GM12891 (cell line): ENCODE results near the gene CHST4. TPM values are rescaled to one million over a fixed set of nuclear protein-coding genes. Genes with fewer than 3 reads are reported as not detected.

ENCODE experiments used
- DNase-seq: peaks from one replicate; pipeline ENCODE4 v3.0.0; 2011; ENCODE audit warnings: low spot score; ENCODE audit not compliant: insufficient read length
- FAIRE-seq: peaks from 2 replicates; lab custom pipeline; 2011; peaks lifted over from hg19 to GRCh38; lab: Jason Lieb, UNC
- PAX5 ChIP-seq: IDR thresholded peaks from 2 replicates; pipeline ENCODE4 v1.6.1; 2011; ENCODE audit warnings: low read length, moderate library complexity, mild to moderate bottlenecking; ENCODE audit not compliant: insufficient read depth, severe bottlenecking
- POLR2A ChIP-seq: IDR thresholded peaks from 2 replicates; pipeline ENCODE4 v1.6.1; 2011; ENCODE audit warnings: low read depth, low read length, control low read depth
- POLR2AphosphoS5 ChIP-seq: IDR thresholded peaks from 2 replicates; pipeline ENCODE4 v1.6.1; 2011; ENCODE audit warnings: low read depth, low read length, control low read depth
- POU2F2 ChIP-seq: IDR thresholded peaks from 2 replicates; pipeline ENCODE4 v1.6.1; 2011; ENCODE audit warnings: low read depth, mild to moderate bottlenecking, control low read depth, low read length, moderate library complexity
- SPI1 ChIP-seq: IDR thresholded peaks from 2 replicates; pipeline ENCODE4 v1.6.1; 2011; ENCODE audit warnings: low read depth, low read length, control low read depth
- TAF1 ChIP-seq: IDR thresholded peaks from 2 replicates; pipeline ENCODE4 v1.6.1; 2011; ENCODE audit warnings: low read depth, low read length, control low read depth
- polyA plus RNA-seq: library from polyadenylated mRNA; unstranded; fragments of >200 nt; gene quantifications from one replicate; pipeline ENCODE4 v1.2.1, GENCODE V29; 2012; ENCODE audit warnings: low read depth, missing spikeins, inconsistent platforms; ENCODE audit not compliant: missing spikeins

CHST4 gene
- polyA plus RNA-seq = 0.41 TPM

GRCh38 chr16:71526111-71526631, at the start of gene CHST4:
CHST4 (plus strand) TSS chr16:71526426; CDS start chr16:71536678, 10,252 bp downstream.
- FAIRE-seq (peak; percentile 79), DNase-seq (no peak)
- no peak for TF ChIP-seq POU2F2
- TF ChIP-seq POLR2AphosphoS5 = no peak
- TF ChIP-seq PAX5 = no peak
- no peak for TF ChIP-seq SPI1
- TF ChIP-seq POLR2A = no peak
- no peak for TF ChIP-seq TAF1

- no peak for DNase-seq
- TF ChIP-seq SPI1 (no peak), POLR2A (no peak), POLR2AphosphoS5 (no peak), POU2F2 (no peak), TAF1 (no peak), PAX5 (no peak)
- FAIRE-seq = no peak
These were observed 49.6 kb upstream of the CHST4 start for GRCh38 chr16:71476457-71477124.

GRCh38 chr16:71479420-71479819, 46.8 kb upstream of the CHST4 start:
- DNase-seq (no peak), FAIRE-seq (no peak)
- TF ChIP-seq POLR2A = no peak
- no peak for TF ChIP-seq POLR2AphosphoS5
- no peak for TF ChIP-seq POU2F2
- no peak for TF ChIP-seq SPI1
- no peak for TF ChIP-seq PAX5
- TF ChIP-seq TAF1 = no peak

- TF ChIP-seq SPI1 = no peak
- TF ChIP-seq POLR2A = no peak
- TF ChIP-seq PAX5 = no peak
- no peak for TF ChIP-seq POU2F2
- no peak for FAIRE-seq
- no peak for DNase-seq
These were observed 45.3 kb upstream of the CHST4 start for GRCh38 chr16:71480956-71481355.

- no peak for DNase-seq
- FAIRE-seq = no peak
- TF ChIP-seq POU2F2 = no peak
These were observed 43.7 kb upstream of the CHST4 start for GRCh38 chr16:71482569-71482968.

GRCh38 chr16:71484006-71484893, 42.0 kb upstream of the CHST4 start:
- FAIRE-seq (peak; percentile 99), DNase-seq (peak; percentile 63)
- TF ChIP-seq POU2F2 (peak; percentile 21; the same call in 1 of the 2 replicates), POLR2AphosphoS5 (peak; percentile 91), PAX5 (no peak), TAF1 (peak; percentile 67), SPI1 (peak; percentile 56), POLR2A (peak; percentile 87)

- DNase-seq (no peak), FAIRE-seq (no peak)
- TF ChIP-seq TAF1 (no peak), PAX5 (no peak), POLR2AphosphoS5 (no peak), SPI1 (no peak), POU2F2 (no peak), POLR2A (no peak)
These were observed 37.1 kb upstream of the CHST4 start, which contains the start of gene ZNF19 for GRCh38 chr16:71489122-71489521. ZNF19 (minus strand) TSS chr16:71489324; CDS start chr16:71482114, 7,210 bp downstream.

- TF ChIP-seq POU2F2 = no peak
- no peak for TF ChIP-seq POLR2AphosphoS5
- TF ChIP-seq PAX5 = no peak
- TF ChIP-seq SPI1 = no peak
- TF ChIP-seq POLR2A = no peak
- no peak for TF ChIP-seq TAF1
- no peak for FAIRE-seq
- DNase-seq = no peak
These were observed 35.9 kb upstream of the CHST4 start for GRCh38 chr16:71490361-71490760.

GRCh38 chr16:71491054-71491453, 35.2 kb upstream of the CHST4 start:
- no peak for TF ChIP-seq POLR2A
- TF ChIP-seq SPI1 = no peak
- TF ChIP-seq PAX5 = no peak
- TF ChIP-seq POU2F2 = no peak
- TF ChIP-seq POLR2AphosphoS5 = no peak
- TF ChIP-seq TAF1 = no peak
- FAIRE-seq (no peak), DNase-seq (no peak)

GRCh38 chr16:71492786-71493185, 33.4 kb upstream of the CHST4 start:
- no peak for DNase-seq
- TF ChIP-seq POLR2A (no peak), TAF1 (no peak), POLR2AphosphoS5 (no peak), POU2F2 (no peak), PAX5 (no peak)
- no peak for FAIRE-seq
